Measurements from ENCODE around the gene RBM25.
"Not testable (repeated sequence)": the region's sequence is repeated elsewhere in the genome, so short reads cannot be mapped to it uniquely, and the experiment has no call there.

Gene RBM25

DNA sequence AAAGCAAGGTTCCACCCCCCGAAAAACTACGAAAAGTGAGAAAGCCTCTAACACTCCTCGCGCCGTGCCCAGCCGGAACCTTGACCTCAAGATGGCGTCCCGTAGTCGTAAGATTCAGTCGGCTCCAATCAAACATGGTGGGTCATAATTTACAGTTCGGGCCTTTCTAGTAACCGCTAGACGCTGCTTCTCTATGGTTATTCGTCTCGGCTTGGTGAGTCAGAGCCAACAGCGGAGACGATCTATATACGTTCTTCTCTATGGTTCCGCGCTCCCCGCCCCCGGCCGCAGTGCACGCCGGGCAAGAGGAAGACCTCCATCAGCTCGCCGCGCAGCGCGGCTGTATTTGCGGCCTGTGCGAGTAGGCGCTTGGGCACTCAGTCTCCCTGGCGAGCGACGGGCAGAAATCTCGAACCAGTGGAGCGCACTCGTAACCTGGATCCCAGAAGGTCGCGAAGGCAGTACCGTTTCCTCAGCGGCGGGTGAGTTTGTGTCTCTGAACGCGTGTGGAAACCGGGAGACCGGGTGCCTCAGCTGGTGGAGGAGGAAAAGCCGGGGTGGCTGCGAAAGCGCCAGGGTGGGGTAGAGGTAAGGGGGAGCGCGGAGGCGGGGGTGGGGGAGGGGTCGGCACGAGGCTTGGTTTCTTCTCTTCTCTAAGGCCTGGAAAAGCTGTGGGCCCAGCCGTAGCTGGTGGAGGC lies at the start of gene RBM25:
RBM25 (plus strand) TSS at position 311 of the 698 bp plus-strand sequence. CDS start 13,108 bp downstream, outside the sequence.
- peak; percentile 97 for DNase-seq

DNA sequence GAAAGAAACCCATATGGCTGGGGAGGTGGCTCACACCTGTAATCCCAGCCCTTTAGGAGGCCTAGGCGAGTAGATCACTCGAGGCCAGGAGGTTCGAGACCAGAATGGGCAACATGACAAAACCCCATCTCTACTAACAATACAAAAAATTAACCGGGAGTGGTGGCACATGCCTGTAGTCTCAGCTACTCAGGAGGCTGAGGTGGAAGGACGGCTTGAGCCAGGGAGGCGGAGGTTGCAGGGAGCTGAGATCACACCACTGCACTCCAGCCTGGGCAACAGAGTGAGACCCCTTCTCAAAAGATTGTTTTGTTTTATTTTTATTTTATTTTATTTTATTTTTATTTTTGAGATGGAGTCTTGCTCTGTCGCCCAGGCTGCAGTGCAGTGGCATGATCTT lies 47.1 kb upstream of the RBM25 start:
- not testable (repeated sequence) for DNase-seq

DNA sequence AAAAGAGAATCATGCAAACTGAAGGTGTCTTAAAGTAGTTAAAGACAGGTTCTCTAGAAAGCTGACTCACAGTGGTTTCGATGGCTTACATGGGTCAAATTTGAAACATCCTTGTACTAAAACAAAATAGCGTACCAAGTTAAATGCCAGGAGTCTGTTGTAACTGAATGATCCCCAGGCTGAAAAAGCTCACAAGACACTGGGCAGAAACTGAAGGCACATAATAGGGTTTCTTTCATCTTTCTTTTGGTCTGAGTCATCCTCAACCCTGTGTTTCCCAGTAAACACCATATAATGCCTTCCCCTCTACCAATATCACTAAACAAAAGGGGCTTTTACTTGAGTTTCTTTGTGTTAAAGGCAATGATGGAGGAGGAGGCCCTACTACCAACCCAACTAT lies 44.2 kb upstream of the RBM25 start:
- no peak for DNase-seq

DNA sequence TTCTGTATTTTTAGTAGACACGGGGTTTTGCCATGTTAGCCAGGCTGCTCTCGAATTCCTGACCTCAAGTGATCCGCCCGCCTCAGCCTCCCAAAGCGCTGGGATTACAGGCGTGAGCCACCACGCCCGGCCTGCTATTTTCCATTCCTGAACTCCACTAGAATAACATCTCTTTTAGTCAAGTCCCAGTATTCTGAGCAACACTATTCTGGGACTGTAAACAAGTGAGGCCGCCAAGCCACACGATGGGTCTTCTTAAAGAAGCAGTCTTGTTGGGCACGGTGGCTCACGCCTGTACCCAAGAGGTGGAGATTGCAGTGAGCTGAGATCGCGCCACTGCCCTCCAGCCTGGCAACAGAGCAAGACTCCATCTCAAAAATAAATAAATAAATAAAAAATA lies 42.8 kb upstream of the RBM25 start:
- DNase-seq, result not testable (repeated sequence)

DNA sequence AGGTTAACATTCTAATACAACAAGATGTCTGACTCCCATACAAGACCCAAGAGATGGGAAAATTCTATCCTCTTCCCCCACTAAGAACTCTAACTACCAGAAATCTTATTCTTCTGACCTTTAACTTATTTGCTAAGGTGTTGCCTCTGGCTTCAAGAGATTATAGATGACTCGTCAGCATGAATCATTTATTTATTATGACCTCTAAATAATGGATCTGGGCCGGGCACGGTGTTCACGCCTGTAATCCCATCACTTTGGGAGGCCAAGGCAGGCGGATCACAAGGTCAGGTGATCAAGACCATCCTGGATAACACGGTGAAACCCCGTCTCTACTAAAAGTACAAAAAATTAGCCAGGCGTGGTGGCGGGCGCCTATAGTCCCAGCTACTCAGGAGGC lies 42.3 kb upstream of the RBM25 start:
- DNase-seq, result not testable (repeated sequence)

DNA sequence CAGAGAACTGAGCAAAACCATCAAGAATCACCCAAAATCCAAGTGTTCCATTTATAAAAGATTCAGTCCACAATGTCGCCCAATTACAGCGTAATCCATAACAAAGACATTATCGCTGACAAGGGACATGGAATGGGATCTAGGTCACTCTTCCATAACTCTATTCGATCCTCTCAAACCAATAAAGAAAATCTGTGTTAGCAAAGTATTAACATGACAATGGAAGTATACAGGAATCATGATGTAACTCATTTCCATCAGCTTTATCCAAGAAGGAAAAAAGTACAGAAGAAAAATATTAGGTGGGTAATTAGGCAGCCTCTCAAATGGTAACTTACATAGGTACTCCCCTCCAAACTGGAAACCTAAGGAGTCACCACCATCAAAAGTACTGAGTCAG lies 36.3 kb upstream of the RBM25 start:
- DNase-seq, result no peak

DNA sequence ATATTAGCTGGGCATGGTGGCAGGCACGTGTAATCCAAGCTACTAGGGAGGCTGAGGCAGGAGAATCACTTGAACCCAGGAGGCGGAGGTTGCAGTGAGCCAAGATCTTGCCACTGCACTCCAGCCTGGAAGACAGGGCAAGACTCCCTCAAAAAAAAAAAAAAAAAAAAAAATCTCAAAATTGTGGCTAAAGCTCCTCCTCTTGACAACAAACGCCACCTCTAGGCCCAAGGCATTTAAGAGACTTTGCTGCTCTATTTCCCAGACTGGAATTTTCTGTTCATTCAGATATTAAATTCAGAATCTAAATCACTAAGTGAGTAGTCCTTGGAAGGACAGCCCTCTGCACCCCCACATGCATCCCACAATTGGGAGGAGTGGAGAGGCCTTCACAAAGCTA lies 32.8 kb upstream of the RBM25 start:
- DNase-seq, result no peak

DNA sequence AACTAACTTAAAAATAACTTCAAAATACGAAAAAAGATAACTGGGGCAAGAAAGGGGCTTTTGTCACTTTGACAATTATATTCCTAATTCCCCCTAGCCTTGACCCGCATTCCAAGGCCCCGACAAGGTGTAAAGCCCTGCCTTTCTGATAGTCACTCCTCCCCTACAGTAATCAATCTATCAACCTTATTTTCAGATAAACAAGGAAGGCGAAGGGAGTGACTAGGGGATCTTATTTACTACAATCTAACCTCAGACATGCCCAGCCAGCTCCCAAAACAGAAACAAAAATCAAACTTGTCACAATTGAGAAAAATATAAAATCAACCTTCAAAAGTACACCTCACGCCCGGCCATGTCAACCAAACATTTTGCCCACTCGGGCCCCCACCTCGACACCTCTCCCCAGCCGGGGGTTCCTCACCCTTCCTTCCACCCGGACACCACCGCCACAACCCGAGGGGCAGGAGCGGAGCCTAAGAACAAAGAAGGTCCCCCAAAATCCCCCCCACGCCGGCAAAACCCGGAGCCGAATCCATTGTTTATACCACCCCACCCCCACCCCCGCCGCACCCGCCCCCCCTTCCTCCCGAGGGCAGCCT lies 32.0 kb upstream of the RBM25 start:
- DNase-seq, result no peak

DNA sequence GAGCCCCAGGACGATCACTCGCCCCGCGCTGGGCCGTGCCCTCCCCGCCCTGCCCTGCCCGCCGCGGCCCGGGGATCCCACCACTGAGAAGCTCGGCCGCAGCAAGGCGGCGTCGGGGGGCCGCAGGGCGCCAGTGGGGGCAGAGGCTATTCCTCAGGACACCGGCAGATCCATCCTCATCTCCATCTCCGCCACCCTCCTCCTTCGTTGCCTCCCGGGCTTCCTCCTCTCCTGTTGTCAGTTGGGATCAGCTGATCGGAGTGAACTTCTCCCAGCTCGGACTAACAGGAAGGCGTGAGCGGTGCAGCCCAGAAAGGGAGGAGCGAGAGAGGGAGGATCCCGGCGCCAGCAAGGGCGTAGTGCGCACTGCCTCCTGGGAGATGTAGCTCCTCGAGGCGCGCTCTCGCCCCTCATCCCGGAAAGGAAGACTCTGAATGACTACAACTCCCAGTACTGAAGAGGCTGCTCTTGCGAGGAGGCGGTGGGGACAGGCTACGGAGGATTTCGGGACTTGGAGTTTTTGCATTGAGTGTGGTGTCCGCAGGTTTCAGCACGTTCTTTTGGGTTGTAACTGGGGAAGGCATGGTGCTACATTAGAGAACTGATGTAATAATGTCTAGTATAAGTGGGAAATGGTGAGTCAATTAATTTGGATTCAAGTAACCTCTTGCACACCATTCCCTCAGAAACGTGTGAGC lies 31.3 kb upstream of the RBM25 start, which contains the start of gene ZFYVE1:
ZFYVE1 (minus strand) TSS at position 262 of the 698 bp plus-strand sequence. CDS start 2,598 bp downstream, outside the sequence.
- DNase-seq, result peak; percentile 98

DNA sequence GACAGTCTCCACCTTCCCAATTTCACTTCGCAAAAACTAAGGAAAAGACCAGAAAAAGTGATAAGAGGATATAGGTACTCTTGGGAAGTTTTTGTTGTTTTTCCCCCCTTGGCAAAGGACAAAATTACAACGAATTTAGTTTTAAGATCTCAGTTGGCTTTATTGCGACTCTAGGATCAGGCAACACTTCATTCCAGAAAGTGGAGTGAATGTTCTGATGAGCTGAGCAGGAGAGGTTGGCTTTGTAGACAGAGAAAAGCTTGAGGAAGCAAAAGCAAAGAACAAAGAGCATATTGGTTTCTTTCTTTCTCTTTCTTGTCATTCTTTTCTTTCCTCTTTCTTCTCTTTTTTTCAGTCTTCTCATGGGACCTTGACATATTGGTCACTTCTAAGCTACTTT lies 30.8 kb upstream of the RBM25 start:
- peak; percentile 57 for DNase-seq

DNA sequence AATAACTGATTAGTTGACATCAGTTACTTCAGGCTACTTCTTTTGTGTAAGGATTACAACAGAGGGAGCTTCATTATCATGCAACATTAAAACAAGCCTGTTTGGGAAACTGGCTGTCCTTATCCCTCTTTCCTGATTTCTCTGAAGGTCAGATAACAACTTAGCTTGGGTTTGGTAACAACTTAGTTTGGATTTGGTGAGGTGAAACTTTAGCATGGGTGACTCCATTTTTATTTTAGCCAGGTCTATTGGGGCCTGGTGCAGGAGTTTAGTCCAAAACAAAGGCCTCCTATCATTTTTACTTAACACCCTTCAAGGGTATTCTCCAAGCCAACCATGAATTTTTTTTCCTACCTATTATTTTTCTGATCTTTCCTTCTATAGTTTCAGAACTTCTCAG lies 30.4 kb upstream of the RBM25 start:
- no peak for DNase-seq

DNA sequence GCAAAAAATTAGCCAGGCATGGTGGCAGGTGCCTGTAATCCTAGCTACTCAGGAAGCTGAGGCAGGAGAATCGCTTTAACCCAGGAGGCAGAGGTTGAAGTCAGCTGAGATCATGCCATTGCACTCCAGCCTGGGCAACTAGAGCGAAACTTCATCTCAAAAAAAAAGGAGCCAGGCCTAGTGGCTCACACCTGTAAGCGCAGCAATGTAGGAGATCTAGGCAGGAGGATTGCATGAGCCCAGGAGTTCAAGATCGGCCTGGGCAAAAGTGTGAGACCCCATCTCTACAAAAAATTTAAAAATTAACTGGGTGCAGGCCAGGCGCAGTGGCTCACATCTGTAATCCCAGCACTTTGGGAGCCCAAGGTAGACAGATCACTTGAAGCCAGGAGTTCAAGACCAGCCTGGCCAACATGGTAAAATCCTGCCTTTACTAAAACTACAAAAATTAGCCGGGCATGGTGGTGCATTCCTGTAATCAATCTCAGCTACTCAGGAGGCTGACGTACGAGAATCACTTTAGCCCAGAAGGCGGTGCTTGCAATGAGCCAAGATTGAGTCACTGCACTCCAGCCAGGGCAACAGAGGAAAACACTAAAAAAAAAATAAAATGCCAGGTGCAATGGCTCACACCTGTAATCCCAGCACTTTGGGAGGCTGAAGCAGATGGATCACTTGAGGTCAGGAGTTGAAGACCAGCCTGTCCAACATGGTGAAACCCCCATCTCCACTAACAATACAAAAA lies 21.5 kb upstream of the RBM25 start:
- DNase-seq, result not testable (repeated sequence)

DNA sequence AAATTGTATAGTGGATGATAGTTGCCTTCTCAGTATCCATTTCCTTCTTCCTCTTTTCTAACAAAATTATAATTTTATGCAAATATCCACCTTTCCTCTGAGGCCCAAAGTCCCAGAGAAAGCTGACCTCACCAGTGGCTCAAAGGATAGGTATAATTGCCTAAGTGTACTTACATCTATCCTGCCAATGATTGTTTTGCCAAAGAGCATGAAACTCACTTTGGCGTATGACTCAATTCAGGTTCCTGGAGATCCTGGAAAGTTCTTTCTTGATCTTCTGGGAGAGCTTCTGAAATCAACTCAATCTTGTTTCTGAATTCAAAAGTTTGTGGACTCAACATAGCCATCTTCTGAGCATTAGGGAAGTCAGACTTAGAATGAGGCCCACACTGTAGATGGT lies 10.5 kb upstream of the RBM25 start:
- peak; percentile 26 for DNase-seq

DNA sequence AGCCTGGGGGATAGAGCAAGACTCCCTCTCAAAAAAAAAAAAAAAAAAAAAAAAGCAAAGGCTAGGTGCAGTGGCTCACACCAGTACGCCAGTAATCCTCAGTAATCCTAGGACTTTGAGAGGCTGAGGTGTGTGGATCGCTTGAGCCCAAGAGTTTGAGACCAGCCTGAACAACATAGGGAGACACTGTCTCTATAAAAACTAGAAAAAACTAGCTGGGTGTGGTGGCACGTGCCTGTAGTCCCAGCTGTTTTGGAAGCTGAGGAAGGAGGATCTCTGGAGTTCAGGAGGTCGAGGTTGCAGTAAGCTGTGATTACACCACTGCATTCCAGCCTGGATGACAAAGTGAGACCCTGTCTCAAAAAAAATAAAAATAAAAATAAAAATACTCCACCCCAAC lies 8.9 kb upstream of the RBM25 start:
- DNase-seq, result no peak

DNA sequence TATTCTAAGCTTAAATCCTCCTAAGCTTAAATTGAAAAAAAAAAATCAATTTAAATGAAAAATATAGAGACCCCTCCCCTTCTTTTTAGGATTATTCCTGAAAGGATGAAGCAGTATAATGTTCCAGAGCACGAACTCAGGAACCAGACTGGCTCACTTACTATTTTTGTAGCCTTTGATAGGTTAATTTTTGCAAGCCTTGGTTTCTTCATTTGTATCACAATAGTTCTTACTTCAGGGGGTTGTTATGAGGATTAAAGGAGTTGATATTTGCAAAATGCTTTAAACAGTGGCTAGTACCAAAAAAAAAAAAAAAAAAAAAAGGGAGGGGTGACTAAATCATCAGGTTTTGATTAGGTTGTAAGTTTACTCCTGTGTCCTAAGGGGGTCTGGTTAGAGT lies 3.1 kb upstream of the RBM25 start:
- no peak for DNase-seq

DNA sequence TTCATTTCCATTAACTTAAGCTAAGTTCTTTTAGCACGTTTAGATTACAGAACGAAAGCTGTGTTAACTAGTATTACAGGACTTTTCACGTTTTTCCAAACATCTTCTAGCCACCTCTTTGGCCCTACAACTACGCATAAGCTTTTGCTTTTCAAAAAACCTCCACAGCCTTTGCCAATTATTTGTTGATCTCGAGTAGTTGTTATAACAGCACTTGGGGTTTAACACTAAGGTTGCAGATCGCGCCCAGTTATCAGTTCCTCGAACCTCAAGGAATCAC lies 450 bp upstream of the RBM25 start:
- DNase-seq, result no peak

DNA sequence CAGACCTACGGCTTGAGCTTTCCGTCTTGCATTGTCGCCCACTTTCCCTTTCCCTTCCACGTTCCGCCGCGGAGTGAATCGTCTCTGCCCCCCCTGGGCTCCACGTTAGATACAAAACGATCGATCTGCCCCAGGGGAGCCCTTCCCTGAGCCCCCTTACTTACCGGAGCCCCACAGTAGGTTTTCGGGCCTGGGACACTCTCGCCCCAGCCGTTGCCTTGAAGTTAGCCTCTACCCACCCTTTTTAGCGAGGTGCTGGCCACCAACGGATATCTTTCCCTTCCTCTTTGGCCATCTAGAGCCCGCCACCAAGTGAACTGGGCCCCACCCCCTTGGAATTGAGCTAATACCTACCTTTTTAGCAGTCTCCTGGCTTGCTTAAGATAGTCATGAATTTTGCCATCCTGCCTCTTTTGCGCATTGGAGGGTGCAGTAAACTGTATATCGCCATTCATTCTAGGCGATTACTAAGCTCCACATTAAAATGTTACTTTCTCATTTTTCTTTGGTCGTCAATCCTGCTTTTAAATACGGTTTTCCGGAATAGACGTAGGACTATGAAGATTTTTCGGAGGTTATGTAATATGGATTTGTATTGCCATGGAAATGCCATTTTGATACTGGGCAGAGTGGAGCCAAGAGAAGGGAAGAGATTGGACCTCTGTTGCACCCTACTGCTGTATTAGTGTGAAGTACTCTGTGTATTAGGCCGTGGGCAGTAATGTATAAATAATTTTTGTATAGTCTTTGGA lies 764 bp downstream of the RBM25 start:
- peak; percentile 68 for DNase-seq

DNA sequence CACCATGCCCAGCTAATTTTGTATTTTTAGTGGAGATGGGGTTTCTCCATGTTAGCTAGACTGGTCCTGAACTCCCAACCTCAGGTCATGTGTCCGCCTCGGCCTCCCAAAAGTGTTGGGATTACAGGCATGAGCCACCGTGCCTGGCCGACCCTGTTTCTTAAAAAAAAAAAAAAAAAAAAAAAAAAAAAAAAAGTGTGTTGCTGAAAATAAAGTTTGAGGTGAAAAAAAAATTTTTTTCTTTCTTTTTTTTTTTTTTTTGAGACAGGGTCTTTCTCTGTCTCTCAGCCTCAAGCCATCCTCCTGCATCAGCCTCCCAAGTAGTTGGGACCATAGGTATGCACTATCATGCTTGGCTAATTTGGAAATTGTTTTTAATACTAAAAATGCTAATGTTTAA lies 11.3 kb downstream of the RBM25 start:
- DNase-seq, result no peak

DNA sequence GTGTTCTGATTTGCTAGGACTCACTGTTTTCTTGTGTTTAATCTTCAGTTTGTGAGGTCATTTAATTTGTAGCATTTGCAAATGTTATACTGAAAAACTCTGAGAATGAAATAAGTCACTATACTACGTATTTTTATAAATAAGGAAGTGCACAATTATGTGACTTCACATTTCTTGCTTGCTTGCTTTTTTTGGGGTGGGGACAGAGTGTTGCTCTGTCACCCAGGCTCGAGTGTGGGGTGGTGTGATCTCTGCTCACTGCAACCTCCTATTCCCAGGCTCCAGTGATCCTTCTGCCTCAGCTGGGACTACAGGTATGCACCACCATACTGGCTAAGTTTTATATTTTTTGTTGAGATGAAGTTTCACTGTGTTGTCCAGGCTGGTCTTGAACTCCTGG lies 32.7 kb downstream of the RBM25 start:
- no peak for DNase-seq

DNA sequence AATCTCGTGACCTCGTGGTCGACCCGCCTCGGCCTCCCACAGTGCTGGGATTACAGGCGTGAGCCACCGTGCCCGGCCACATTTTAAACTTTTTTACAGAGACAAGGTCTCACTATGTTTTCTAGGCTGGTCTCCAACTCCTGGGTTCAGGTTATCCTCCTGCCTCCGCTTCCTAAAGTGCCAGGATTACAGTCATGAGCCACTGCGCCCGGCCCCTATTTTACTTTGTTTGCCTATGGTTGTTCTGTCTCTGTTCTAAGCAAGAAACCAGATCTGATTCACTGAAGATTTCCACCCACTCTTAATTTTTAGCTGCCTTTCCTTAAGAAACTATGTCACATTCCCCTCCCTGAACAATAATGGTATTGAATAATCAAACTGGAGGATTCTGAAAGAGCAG lies 39.1 kb downstream of the RBM25 start:
- no peak for DNase-seq

DNA sequence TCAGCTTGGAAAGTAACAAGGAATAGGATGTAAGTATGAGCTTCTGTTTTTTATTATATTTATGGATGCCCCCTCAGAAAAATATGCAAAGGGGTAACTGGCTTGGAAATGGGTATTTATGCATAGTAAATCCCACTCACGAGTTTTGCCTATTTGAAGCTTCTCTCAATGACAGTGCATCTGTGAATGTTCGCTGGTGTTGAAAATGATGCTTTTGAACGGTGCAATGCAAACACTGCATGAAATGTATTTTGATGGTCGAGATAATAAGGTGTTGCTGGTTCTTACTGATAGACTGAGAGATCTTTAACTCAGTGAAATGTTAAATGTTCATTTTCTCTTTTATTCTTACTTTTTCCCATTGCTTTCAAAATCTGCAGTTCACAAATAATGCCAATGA lies 42.0 kb downstream of the RBM25 start:
- no peak for DNase-seq

DNA sequence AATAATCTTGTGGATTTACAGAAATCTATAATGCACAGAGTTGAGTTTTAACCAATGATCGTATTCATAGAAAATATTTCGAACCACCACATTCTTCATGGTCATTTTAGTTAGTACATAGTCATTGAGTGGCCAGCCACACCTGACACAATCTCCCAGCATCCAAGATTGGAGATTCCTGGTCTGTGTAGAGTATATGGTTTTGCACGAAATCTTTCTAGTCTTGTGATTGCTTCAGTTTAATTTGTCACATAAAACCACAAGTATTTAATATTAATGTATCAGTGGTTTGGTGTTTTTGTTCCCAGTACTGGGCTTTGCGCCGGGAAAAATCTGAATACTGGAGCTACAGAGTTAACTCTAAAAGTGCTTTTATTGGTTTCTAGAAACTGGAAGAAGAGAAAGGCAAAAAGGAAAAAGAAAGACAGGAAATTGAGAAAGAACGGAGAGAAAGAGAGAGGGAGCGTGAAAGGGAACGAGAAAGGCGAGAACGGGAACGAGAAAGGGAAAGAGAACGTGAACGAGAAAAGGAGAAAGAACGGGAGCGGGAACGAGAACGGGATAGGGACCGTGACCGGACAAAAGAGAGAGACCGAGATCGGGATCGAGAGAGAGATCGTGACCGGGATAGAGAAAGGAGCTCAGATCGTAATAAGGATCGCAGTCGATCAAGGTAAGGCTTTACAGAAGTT lies 44.6 kb downstream of the RBM25 start:
- DNase-seq, result no peak
